ENCODE measurements around the gene HECW1.
A peak's percentile ranks its signal among the peaks of the same experiment; 100 is the strongest.

The HECW1 gene

DNA sequence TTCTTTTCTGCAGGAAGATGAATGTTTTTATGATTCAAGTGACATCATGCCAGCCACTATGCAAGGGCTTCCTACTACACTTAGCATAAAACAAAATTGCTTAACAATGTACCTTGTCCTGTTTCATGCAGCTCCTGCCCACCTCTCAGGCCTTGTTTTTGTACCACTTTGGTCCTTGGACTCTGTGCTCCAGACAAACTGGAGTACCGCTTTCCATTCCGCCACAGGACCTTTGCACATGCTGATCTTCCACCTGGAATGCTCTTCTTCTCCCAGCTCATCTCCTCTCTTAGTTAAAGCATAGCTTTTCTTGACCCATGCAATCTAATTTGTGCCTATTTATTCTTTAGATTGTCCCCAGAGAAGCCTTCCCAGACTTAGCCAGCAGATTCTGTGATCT is 393.0 kb downstream of the HECW1 start:
- DNase-seq (ENCODE audit: low spot score), result no peak

DNA sequence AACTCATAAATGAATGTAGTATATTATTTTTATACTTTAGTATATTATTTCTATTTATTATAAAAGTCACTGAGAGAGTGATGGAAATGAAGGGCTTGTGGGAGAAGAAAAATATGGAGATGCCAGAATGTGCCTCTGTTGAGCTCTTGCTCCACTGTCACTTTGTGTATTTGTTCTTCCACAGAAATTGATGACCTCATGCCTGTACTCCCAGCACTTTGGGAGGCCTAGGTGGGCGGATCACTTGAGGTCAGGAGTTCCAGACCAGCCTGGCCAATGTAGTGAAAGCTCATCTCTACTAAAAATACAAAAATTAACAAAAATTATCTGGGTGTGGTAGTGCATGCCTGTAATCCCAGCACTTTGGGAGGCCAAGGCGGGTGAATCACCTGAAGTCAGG is 394.0 kb downstream of the HECW1 start:
- DNase-seq (ENCODE audit: low spot score), result no peak

DNA sequence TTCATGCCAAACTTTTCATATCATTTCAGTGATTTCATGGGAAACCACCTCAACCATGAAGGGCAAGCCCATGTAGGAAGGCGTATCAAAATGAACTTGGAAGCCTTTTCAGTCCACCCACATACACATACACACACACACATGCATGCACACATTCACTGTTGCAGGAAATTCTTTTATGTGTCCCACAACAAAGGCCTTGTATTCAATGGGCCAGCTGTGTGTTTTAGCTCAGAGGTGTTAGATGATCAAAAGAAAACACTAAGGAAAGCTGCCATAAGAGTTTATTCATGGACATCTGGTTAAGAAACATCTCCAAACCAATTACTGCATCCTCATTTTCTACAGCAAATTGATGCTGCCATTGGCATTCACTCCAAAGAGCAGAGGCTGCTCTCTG is 396.0 kb downstream of the HECW1 start:
- no peak for DNase-seq (ENCODE audit: low spot score)

DNA sequence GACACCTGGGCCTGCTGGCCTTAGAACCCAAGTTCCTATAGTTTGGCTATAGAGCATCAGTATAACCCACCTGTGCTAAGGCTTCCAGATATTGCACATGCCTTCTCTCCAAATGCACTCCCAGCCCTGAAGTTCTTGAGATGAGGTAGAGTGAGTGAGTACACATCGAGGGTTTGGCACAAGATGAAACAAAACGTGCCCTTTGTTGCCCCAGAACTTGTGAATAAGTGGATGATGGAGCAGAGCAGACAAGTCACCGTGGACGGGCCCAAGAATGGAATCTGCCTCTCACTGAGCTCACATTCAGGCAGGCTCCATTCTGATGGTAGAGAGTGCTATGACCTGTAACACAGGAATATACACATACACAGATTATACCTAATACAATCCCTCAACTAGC is 397.5 kb downstream of the HECW1 start:
- DNase-seq (ENCODE audit: low spot score), result no peak

DNA sequence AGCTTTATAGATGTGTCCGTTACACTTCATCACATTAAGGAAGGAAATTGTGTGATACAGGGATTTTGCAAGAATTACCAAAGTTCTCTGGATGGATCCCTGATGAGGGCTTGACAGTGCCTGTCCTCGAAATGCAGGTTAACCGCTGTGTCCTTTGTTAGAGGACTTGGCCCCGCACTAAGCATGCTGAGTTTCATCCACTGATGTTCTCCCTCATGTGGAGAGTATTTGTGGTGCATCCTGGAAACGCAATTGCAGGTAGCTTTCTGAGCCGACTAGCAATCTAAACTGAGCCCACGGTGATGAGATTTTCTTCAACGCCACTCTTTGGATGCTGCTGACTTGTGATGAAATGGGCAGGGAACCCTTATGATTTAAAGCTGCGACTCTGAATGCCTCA is 398.6 kb downstream of the HECW1 start:
- no peak for DNase-seq (ENCODE audit: low spot score)

DNA sequence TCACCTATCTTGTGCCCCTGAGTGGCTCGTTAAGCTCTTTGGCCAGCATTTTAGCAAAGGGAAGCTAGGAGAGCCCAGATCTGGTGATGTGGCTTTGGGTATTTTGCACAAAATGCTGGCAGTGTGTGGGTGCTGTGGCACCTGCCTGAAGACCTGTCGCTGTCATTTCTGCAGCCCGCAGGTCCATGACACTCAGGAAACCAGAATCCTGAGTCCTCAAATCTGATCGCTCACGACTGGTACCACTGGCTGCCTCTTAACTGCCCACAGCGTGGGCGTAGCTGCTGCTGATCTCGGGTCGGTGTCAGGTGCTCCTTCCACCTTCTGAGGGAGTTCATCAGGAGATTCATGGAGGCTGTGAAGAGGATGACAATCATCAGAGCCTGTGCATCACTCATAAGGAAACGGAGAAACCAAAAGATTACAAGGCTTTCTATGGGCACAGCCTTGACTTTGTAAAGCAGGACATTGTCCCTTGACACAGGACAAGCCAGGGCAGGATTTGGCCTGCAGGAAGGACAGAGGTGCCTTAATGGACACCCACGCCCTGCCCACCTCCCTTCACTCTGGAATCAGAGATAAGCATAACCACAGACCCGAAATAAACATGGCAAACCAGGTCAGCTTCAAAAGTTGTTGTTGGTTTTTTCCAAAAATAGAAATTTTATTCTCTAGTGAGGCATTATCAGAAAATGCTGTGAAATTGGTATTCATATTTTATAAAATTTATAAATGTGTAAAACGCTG is 399.5 kb downstream of the HECW1 start:
- DNase-seq (ENCODE audit: low spot score), result no peak

DNA sequence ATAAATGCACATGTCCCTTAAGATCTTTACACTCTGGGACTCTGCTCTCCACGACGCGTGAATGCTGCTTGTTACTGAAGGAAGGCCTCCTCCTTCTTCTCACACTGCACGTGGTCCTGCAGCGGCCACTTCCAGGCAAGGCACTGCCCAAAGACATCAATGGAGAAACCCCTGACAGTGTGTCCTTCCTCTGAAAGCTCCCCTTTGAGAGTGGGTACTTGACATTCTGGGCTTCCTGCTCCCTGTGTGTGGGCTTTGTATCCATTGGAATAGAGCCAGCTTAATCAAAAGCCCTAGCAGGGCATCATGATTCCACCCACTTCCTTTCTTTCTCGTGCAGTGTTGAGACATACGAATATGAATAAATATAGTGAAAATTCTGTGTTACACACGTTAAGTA is 400.8 kb downstream of the HECW1 start:
- DNase-seq (ENCODE audit: low spot score), result no peak

DNA sequence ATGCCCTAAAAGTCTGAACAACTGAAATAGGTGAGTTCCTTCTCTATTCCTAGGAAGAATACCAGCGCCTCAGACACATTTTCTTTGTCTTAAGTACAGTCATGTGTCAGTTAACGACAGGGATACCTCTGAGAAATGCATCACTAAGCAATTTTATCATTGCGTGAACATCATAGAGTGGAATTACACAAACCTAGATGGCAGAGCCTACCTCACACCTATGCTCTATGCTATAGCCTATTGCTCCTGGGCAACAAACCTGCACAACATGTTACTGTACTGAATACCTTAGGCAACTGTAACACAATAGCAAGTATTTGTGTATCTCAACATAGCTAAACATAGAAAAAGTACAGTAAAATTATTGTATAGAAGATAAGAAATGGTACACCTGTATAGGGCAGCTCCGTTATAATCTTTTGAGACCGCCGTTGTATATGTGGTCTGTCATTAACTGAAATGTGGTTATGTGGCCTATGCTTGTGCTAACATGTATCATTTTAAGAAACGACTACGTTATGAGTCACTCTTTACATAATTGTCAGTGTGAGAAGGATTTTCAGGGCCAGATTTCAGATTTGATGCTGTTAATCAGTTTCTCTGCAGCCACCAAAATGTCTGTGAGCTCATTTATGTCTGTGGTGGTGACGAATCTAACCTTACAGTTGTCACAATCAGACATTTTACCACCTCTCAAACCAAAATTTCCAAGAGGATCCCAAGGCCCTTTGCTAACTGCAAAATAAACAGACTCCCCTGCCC is 404.3 kb downstream of the HECW1 start:
- DNase-seq (ENCODE audit: low spot score), result no peak

DNA sequence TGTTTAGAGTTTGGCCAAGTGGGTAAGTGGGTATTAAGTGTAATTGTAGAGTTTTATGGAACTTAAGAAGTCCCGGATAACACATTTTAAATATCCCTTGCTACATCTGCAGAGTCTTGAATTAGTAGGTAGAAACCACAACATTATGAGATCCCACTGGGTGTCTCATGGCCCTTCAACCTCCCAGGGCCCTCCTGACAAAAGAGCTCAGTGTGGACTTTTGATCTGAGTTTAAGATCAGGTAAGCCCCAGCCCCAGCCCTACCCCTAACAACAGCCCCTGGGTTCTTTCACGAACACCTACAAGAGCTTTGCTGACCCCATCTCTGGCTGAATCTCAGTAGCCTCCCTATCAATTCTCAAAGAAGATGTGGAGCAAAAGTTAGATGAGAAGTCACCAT is 405.0 kb downstream of the HECW1 start:
- no peak for DNase-seq (ENCODE audit: low spot score)

DNA sequence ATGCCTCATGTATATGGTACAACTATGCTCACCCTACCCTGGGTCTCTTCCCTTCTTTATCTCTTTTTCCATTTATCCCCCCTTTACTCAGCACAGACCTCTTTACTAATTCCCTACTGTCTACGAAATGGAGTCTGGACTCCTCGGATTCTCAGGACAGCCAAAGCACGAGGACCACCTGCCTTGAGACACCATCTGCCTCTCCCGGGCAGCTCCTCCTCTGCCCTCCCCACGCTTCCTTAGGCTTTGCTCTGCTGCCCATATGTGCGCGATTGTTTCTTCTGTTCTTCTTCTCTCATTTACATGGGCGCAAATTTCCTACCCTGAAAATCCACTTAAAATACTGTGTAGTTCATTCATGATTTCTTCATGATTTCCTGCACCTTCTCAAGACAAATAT is 407.8 kb downstream of the HECW1 start:
- DNase-seq (ENCODE audit: low spot score), result no peak

DNA sequence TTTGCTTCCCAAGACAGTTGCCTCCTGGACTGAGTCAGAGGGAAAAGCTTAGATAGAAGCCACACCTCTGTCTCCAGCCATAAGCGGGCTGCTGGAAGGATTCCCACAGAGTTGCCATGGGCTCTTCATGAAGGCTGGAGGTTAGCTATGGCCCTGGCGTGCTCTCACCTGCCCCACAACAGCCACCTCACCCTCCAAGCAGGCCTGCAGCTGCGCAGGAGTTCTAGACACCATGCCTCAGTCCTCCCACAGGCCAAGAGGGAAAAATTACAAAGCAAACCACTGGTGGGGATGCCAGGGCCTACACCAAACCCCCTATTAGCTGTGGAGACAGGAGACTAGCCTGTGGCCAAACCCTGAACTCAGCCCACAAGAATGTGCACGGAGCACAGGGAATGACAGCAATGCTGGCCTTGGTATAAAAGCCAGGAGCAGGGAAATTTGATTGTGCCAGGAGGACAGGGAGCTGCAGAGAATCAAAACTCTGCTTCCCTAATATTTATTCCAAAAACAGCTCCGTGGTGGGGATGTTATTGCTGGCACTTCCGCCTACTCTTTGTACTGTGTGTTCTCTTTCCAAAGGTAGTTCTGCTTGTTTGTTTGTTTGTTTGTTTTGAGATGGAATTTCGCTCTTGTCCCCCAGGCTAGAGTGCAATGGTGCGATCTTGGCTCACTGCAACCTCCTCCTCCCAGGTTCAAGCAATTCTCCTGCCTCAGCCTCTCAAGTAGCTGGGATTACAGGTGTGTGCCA is 410.1 kb downstream of the HECW1 start:
- DNase-seq (ENCODE audit: low spot score), result peak; percentile 69

DNA sequence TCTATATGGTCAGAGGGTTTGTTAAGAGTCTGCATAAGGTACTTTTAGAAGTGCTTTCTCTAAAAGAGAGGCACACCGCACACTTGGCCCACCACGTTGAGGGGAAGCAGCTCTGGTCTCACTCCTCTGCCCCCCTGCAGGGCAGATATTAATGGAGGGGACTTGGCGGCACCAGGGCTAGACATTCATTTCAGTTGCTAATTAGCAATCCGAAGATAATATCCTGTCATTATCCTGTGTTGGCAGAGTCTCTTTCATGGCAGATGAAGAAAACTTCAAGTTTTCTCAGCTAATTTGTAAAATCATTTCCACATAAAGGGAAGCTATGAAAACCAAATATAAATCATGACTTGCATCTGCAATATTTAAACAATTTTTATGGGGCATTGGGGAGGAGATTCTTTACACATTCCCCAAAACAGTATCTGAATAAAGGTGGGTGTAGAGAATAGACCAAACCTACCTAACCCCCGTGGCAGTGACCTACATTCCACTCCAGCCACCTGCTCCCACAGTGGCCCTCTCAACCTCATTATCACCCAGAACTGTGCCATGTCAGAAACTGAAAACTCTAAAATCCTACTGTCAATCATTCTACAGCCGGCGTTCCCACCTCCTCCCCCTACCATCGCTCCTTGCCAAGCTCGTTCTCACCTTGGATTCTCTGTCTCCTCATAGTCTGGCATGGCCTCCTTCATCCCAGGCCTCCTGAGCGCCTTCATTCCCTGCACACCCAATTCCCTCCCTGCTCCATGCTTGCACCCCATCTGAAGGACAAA is 416.3 kb downstream of the HECW1 start:
- DNase-seq (ENCODE audit: low spot score), result no peak

DNA sequence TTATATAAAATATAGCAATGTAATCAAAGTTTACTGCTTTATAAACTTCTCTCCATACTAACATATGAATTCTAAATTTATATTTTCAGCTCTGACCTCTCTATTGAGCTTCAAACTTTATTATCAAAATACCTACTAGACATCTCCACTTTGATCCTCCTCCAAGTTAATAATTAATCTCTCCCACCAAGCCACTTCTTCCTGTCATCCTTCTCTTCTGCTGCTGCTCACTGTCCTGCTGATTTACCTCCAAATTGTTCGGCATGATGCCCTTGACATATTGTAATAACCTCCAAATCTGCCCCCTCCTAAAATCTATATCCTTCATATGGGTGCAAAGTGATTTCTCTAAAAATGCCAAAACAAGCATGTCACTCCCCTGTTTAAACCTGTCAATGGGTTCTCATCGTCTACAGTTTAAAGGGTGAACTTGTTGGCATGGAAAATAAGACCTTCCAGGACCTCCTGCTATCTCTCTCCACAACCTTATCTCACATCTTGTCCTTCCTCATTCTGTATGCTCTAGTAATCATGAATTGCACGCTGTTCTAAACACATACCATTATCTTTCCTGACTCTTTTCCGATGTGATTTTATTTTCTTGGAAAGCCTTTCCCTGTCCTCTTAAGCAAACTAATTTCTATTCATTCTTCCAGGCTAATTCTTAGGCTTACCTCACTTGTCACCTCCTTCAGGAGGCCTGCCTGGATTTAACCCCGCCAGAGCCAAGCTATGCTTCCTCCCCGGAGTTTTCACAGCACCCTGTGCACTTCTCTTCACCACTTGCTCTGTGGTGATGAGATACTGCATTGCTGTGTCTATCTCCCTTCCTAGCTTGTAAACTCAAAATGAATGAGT is 418.3 kb downstream of the HECW1 start:
- no peak for DNase-seq (ENCODE audit: low spot score)

DNA sequence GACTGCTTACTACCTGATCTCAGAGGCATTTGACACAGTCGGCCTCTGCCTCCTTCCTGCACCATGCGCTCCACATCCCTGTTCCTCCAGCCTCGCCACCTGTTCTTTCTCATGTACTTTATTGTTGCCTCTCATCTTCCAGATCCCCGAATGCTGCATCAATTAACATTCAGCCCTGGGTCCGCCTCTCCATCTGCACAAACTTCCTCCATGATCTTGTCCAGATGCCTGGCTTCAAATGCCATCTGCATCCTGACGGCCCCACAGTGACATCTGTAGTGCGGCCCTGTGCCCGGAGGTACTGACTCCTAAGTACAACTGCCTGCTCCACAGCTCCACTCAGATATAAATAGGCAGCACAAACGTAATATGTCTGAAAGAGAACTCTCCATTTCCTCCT is 419.3 kb downstream of the HECW1 start:
- no peak for DNase-seq (ENCODE audit: low spot score)

DNA sequence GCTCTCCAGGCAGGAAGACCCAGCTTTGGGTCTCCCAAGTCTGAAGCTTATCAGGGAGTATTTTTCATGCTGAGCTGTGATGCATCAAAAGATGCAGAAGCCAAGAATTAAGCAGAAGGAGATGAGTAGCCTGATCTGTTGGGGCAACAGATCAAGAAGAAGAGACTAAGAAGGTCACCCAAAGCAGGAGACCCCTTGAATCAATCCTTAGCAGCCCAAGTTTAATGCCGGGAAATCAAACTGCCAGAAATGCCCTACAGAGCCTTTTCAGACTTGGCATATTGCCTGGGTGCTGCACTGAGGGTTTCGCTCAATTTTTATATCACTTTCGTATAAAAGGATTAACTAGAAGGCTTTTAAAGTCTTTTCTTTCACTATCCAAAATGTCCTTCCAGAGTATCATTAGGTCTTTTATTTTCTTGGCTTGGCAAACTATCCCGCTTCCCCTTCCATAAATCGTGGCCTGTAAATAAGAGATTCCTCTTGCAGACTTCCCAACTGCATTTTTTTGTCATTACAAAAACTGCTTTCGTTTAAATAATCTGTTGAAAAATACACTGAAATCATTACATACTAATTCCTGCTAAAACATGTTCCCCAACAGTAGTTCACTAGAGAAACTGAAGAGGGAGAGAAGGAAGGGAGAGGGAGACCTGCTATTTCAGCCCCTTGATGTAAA is 421.5 kb downstream of the HECW1 start:
- no peak for DNase-seq (ENCODE audit: low spot score)

DNA sequence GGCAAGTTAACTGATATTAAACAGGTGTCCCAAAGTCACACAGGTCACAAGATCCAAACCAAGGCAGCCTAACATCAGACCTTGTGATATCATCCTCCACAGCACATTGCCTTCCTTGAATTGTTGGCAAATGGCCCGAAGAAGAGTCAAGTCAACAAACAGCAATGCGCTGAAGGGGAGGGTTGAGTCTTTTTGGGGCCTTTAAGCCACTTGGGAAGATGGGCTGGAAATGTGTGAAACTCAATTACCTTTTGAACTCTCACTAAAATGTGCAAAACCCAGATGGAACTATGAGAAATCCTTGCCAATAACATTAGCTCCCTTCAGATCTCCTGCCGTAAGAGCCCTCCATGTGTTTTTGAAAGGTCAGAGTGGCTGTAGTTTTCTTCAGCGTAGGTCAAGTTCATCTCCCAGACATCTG is 422.6 kb downstream of the HECW1 start:
- DNase-seq (ENCODE audit: low spot score), result no peak

DNA sequence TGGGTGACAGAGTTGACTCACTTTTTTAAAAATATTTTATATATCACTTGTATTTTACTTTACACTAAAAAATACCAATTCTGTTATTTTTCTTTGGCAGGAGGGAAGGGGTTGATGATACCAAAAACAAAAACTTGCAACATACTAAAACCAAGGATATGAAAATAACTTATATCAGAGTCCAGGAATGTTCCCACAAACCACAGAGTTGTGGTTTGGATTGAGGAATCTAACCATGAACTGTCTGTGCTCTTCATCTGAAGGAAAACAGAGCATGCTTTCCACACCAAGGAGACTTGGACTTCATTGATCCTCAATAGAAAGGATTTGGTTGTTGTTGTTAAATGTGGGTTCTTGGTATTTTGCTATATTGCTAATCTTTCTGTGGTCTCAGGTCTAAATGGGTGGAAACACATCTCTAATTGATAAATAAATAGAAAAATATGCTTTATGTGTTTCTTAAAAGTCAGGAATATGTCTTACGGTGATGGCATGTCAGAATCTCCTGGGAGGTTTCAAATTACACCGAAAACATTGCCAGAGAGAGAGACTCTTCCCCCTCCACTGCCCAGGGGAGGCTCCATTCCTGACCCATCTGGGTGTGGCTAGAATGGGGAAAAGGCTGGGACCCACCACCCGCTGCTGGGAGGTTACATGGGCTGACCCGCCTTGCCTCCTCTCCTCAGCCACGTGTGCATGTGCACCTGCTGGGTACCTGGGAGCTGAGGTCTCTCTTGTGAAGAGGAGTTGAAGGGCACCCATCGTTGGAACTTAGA is 423.6 kb downstream of the HECW1 start:
- DNase-seq (ENCODE audit: low spot score), result peak; percentile 68

DNA sequence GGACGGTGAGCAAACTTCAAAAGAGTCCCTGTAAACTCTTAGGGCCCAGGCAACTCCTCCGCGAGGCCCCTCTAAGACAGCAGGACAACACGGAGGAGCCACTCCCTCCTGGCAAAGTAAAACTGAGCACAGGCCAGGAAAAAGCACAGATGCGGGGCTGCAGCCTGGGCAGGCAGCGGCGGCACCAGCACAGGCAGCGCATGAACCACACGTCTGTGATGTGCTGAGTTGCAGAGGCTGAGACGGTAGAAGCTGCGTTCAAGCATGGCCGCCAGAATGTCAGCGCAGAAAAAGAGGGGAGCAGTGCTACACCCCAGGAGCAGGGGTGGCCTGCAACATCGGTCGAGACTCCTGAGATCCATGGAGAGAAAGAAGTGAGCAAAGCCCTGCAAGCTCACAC is 424.3 kb downstream of the HECW1 start:
- DNase-seq (ENCODE audit: low spot score), result no peak

DNA sequence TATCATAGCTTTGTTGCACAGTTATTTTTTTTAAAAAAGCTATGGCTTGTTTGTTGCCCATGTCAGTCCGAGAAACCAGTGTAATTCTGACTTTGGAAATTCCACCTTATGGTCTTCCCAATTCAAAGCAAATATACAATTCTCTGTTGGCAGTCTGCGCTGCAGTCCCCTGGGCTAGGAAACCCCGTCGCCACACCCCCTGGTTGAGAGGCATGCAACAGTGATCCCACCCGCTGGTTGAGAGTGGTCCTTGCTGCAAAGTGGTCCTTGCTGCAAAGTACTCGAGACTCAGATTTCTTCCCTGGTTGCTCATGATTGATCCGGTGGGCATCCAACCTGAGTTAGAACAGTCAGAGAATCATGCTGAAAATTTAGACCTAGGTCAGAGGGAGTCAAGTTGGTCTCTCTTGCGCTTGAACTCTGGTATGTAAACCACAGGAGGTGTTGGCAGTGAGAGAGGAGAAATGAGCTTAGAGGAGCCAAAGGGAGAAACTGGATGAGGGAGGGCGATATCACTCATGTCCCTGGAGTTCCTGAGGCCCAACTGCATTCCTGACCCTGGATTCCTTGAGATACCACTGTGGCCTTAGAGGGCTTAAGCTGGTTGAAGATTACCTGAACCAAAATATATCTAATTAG is 425.4 kb downstream of the HECW1 start:
- DNase-seq (ENCODE audit: low spot score), result peak; percentile 34
